HepG2 (cell line): ENCODE data around the gene MYO9A.

Source experiments
- AFF4 ChIP-seq: sonication (generic); formaldehyde crosslinking; IDR thresholded peaks from 2 replicates; pipeline ENCODE4 v1.4.0; 2020; ENCODE audit warnings: missing genetic modification reagents
- CTCF ChIP-seq: sonication (generic); formaldehyde crosslinking; IDR thresholded peaks from 2 replicates; pipeline ENCODE4 v1.5.0; 2020; ENCODE audit warnings: mild to moderate bottlenecking, missing genetic modification reagents, moderate library complexity
- GTF2F1 ChIP-seq: fragments of 150-350 bp; IDR thresholded peaks from 2 replicates; pipeline ENCODE4 v1.6.1; 2014; ENCODE audit warnings: low read length
- MAZ ChIP-seq, 2 experiments: sonication (generic) in 1 of 2; formaldehyde crosslinking in 1 of 2; IDR thresholded peaks; 2 replicates each; pipeline versions ENCODE4 v1.5.0 to v1.6.1; 2012 to 2020; ENCODE audit warnings: low read depth in 2 of 2, mild to moderate bottlenecking in 2 of 2, borderline replicate concordance in 1 of 2, improper control_type of control experiment in 1 of 2, low read length in 1 of 2, missing genetic modification reagents in 1 of 2, moderate library complexity in 1 of 2
- NFRKB ChIP-seq: fragments of 450-650 bp; IDR thresholded peaks from 2 replicates; pipeline ENCODE4 v1.6.1; 2017
- SUZ12 ChIP-seq: fragments of 150-350 bp; IDR thresholded peaks from 2 replicates; pipeline ENCODE4 v1.6.1; 2014; ENCODE audit warnings: low read depth, low read length
- TCF12 ChIP-seq, 2 experiments: fragments of 450-650 bp in 1 of 2; sonication (generic) in 1 of 2; formaldehyde crosslinking in 1 of 2; IDR thresholded peaks; 2 replicates each; pipeline versions ENCODE4 v1.6.1 to v1.8.0; 2017 to 2022; ENCODE audit warnings: antibody characterized with exemption in 1 of 2, mild to moderate bottlenecking in 1 of 2, missing genetic modification reagents in 1 of 2, moderate library complexity in 1 of 2
- ZBTB1 ChIP-seq: sonication (generic); formaldehyde crosslinking; IDR thresholded peaks from 2 replicates; pipeline ENCODE4 v1.4.0; 2020; ENCODE audit warnings: missing genetic modification reagents, borderline replicate concordance
- ZBTB40 ChIP-seq, 2 experiments: fragments of 450-650 bp in 1 of 2; sonication (generic) in 1 of 2; formaldehyde crosslinking in 1 of 2; IDR thresholded peaks; 2 replicates each; pipeline versions ENCODE4 v1.6.1 to v1.8.0; 2016 to 2022; ENCODE audit warnings: antibody characterized with exemption in 1 of 2, mild to moderate bottlenecking in 1 of 2, missing genetic modification reagents in 1 of 2
- ZMAT3 ChIP-seq: sonication (generic); formaldehyde crosslinking; conservative IDR thresholded peaks from 2 replicates; pipeline ENCODE4 v1.7.0; 2021; ENCODE audit warnings: missing genetic modification reagents
- ZNF138 ChIP-seq: sonication (generic); formaldehyde crosslinking; IDR thresholded peaks from 2 replicates; pipeline ENCODE4 v1.5.0; 2020; ENCODE audit warnings: mild to moderate bottlenecking, low read depth, missing genetic modification reagents
- ZNF607 ChIP-seq: sonication (generic); formaldehyde crosslinking; IDR thresholded peaks from 2 replicates; pipeline ENCODE4 v1.5.1; 2020; ENCODE audit warnings: missing genetic modification reagents, mild to moderate bottlenecking, borderline replicate concordance

GRCh38 chr15:71931261-71931660 lies 186.7 kb downstream of the MYO9A start:
- TF ChIP-seq SUZ12 (no peak), CTCF (CRISPR knock-in tag) (no peak), ZBTB1 (CRISPR knock-in tag) (no peak), NFRKB (no peak), MAZ (IDR thresholded peaks at IDR 0.05; ENCODE audit: borderline replicate concordance, low read depth, low read length) (no peak), MAZ (CRISPR knock-in tag; IDR thresholded peaks at IDR 0.05; ENCODE audit: low read depth) (no peak), ZNF607 (CRISPR knock-in tag) (no peak), ZMAT3 (CRISPR knock-in tag) (no peak), ZBTB40 (IDR thresholded peaks at IDR 0.05) (no peak), ZBTB40 (CRISPR knock-in tag; IDR thresholded peaks at IDR 0.05) (no peak), ZNF138 (no peak), GTF2F1 (no peak), AFF4 (no peak), TCF12 (IDR thresholded peaks at IDR 0.05) (no peak), TCF12 (CRISPR knock-in tag; IDR thresholded peaks at IDR 0.05) (no peak)
